Activated CD4-positive, alpha-beta T cell treated with anti-CD3 and anti-CD28 coated beads for 24 hours (primary cell): ENCODE data around the gene RUNX1.

Source experiments
- DNase-seq, 2 donors: peaks; one replicate each; pipeline ENCODE4 v3.0.0-alpha.2; 2020; ENCODE audit warnings: low read depth in 2 of 2

The RUNX1 gene

GRCh38 chr21:34899302-34899701, 149.8 kb downstream of the RUNX1 start:
- DNase-seq = no peak

- no peak for DNase-seq
Measured at GRCh38 chr21:34897828-34898227, 151.3 kb downstream of the RUNX1 start.

DNA sequence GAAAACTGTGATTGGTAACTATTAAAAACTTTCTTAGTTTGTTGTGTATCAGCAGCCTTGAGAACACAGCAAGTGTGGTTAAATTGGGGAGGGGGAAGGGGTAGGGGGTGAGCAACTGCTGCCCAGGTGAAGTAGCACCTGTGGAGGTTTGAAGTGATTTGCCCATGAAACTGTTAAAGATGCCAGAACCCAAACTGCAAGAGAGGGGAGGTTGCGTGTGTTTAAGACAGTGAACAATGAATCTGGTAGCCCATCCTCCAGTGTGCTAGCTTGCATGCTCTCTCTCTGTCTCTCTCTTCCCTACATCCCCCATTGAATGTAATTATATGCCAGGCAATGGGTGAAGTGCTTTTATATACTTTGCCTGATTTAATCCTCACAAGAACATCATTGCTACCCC, 154.7 kb downstream of the RUNX1 start:
- no peak for DNase-seq

DNA sequence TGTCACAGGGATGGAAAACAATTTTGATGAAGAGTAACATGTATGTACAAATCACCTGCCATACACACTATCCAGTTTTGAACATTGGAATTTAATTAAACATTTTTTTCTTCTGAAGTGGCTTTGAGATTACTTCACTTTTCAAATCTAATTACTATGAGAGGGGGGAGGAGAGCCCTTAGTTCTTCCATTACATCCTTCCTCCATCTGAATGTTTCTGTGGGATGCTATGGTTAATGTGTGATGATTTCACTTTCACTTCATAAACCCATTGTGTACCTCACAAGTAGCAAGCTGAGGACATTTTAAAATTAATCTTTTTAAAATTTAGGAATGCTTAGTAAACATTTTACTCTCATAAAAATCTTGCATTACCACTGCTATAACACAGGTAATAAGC, 156.9 kb downstream of the RUNX1 start:
- no peak for DNase-seq

DNA sequence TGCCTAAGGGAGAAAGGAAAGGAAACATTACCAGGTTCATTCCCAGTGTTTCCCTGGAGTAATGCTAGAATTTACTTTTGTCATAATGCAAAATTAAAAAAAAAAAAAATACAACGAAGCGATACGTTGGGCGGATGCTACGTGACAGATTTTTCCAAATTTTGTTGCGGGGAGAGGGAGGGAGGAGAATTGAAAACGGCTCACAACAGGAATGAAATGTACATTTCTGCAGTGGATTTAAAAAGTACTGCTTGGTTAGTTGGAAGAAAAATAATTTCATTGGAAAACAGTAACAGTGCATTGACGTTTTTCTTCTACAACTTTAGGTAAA, 157.5 kb downstream of the RUNX1 start:
- DNase-seq = no peak

DNA sequence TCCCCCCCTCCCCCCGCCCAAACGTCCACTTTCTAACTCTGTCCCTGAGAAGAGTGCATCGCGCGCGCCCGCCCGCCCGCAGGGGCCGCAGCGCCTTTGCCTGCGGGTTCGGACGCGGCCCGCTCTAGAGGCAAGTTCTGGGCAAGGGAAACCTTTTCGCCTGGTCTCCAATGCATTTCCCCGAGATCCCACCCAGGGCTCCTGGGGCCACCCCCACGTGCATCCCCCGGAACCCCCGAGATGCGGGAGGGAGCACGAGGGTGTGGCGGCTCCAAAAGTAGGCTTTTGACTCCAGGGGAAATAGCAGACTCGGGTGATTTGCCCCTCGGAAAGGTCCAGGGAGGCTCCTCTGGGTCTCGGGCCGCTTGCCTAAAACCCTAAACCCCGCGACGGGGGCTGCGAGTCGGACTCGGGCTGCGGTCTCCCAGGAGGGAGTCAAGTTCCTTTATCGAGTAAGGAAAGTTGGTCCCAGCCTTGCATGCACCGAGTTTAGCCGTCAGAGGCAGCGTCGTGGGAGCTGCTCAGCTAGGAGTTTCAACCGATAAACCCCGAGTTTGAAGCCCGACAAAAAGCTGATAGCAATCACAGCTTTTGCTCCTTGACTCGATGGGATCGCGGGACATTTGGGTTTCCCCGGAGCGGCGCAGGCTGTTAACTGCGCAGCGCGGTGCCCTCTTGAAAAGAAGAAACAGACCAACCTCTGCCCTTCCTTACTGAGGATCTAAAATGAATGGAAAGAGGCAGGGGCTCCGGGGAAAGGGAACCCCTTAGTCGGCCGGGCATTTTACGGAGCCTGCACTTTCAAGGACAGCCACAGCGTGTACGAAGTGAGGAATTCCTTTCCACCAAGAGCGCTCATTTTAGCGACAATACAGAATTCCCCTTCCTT, 158.1 kb downstream of the RUNX1 start:
- DNase-seq = no peak

GRCh38 chr21:34890470-34890723, 158.7 kb downstream of the RUNX1 start:
- DNase-seq = no peak

DNA sequence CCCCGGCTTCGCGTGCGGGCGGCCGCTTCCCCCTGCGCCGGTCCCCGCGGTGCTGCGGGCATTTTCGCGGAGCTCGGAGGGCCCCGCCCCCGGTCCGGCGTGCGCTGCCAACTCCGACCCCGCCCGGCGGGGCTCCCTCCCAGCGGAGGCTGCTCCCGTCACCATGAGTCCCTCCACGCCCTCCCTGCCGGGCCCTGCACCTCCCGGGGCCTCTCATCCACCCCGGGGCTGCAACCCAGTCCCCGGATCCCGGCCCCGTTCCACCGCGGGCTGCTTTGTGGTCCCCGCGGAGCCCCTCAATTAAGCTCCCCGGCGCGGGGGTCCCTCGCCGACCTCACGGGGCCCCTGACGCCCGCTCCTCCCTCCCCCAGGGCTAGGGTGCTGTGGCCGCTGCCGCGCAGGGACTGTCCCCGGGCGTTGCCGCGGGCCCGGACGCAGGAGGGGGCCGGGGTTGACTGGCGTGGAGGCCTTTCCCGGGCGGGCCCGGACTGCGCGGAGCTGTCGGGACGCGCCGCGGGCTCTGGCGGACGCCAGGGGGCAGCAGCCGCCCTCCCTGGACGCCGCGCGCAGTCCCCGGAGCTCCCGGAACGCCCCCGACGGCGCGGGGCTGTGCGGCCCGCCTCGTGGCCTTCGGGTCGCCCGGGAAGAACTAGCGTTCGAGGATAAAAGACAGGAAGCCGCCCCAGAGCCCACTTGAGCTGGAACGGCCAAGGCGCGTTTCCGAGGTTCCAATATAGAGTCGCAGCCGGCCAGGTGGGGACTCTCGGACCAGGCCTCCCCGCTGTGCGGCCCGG, 159.2 kb downstream of the RUNX1 start:
- peak; percentile 64 to 66 for DNase-seq

GRCh38 chr21:34889320-34889675, 159.8 kb downstream of the RUNX1 start:
- DNase-seq = peak in 1 of 2 donors; percentile 36

DNA sequence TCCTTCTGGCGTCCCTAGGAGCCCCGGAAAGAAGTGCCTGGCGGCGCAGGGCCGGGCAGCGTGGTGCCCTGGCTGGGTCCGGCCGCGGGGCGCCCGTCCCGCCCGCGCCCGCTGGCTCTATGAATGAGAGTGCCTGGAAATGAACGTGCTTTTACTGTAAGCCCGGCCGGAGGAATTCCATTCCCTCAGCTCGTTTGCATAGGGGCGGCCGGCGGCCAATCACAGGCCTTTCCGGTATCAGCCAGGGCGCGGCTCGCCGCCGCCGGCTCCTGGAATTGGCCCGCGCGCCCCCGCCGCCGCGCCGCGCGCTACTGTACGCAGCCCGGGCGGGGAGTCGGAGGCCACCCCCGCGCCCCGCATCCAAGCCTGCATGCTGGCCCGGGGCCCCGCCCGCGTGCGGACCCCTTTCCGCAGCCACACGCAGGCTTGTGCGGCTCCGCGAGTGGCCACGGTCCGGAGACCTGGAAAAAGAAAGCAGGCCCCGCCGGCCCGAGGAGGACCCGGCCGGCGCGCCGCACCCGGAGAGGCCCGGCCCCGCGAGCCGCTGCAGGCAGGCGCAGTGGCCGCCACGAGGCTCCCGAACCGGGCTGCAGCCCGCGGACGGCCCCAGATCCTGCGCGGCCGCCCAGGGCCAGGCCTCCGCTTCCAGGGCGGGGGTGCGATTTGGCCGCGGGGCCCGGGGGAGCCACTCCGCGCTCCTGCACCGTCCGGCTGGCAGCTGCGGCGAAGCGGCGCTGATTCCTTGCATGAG, 160.4 kb downstream of the RUNX1 start:
- peak; percentile 71 to 78 for DNase-seq

- DNase-seq = peak; percentile 82
Measured at GRCh38 chr21:34887725-34888568, 161.2 kb downstream of the RUNX1 start.

- DNase-seq = no peak
Measured at GRCh38 chr21:34887105-34887442, 162.0 kb downstream of the RUNX1 start.

DNA sequence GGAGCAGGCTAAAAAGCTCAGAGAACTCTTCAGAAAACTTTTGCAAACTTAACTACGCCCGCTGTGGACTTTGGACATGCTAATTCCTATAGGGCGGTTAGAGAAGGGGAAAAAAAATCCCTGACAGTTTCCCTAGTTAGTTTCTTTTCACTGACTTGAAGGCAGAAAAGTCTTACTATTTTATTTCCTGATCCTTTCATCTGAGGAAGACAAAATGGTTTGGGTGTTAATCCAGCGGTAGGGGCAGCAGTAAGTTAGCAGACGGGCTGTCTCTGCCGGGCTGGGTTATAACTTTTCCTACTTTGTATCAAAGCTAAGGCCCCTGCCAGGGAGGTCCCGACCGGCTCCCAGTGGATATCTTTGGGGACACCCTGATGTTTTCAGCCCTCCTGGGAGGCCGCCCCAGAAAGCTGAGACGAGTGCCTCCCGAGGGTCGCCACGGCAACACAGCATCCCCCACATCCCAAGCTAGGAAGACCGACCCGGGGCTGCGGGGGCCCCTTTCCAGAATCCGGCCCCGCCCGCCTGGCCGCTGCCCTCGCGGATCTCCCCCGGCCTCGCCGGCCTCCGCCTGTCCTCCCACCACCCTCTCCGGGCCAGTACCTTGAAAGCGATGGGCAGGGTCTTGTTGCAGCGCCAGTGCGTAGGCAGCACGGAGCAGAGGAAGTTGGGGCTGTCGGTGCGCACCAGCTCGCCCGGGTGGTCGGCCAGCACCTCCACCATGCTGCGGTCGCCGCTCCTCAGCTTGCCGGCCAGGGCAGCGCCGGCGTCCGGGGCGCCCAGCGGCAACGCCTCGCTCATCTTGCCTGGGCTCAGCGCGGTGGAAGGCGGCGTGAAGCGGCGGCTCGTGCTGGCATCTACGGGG, 162.6 kb downstream of the RUNX1 start:
- peak in 1 of 2 donors; percentile 15 for DNase-seq

- DNase-seq = no peak
Measured at GRCh38 chr21:34885626-34886239, 163.4 kb downstream of the RUNX1 start.

DNA sequence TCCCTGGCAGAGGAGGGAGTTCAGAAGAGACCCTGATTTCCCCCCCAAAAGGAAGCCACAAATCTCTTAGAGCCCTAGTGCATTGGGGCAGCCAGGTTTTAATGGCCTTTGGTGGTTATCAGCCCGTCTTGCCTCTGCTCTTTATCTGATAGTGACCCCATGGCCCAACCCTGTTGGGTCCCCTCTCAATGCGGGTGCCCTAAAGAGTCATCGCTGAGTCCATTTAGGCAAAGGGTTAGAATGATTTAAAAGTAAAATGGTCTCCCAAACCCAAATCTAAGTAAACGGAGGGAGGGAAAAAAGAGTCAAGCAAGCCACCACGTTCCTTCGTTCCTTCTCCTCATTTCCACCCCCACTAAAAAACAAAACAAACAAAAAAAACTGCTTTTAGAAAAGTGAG, 164.0 kb downstream of the RUNX1 start:
- no peak for DNase-seq

- DNase-seq = no peak
Measured at GRCh38 chr21:34884346-34884929, 164.7 kb downstream of the RUNX1 start.

DNA sequence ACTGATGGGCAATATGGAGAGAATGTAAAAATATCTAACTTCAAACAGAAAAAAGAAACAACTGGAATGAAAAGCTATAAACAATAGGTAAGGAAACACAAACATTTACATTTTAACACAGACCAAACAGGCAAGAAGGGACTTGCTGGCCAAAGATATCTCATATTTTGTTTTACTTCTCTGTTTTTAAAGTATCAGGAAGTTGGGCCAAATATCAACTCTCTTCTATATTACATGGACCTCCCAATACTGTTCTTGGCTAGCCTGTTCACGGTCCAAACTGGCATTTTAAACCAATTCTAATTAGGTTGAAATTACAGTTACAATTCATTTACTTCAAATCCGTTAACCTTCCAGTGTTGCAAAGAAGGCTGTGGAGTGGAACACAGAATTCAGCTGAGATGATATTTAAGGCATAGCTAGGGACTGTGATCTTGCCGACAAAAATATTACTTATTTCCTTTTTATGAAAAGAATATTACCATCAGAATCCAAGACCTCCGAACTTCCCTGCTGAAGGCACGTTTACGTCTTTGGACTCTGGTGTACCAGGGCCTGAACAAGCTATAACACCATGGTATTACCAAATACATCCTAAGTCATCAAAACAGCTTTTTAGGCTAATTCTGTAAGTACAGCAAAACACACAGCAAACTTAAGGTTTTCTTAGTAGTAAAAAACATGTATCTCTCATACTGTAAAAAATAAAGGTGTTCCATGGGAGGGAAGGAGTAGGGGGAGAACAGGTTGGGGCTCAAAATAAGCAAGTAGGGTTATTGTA, 165.4 kb downstream of the RUNX1 start:
- no peak for DNase-seq

DNA sequence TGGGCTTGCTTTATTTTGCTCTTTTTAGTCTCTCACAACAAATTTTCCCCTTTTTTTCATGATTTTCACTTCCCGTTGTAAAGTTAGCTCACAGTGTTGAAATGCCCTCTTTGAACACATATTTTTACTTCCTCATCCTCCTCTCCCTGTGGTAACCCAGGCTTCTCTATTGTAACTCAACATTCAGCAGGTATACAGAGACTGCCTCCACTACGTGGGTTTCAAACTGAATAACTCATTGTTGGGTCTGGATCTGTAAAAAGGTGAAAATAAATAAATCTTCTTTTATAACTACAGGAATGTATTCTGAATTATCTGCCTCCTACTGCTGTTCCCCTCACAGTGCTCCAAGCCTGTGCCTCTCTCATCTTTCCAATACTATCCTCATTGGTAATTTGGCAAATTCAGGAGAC, 166.4 kb downstream of the RUNX1 start:
- no peak for DNase-seq

GRCh38 chr21:34881839-34882371, 167.2 kb downstream of the RUNX1 start:
- no peak for DNase-seq
